ENCODE measurements around the gene HS2ST1.

DNA sequence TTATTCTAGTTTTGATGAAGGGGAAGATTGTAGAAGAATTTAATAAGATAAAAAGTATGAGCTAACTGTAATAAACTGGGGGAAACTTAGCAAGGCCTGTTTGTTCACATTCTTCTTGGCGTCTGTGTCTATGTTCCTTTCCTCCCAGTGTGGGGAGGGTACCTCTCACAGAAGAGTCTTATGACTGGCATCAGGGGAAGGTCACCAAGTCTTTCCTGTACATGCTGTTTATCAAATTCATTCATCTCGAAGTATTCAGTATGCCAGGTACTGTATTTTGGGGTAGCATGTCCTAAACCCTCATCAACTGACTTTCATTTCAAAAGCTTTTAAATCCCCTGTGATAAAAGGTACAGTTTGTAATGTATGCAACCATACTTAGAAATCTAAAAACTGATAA is 78.4 kb downstream of the HS2ST1 start:
- TF ChIP-seq, protein P1, sequence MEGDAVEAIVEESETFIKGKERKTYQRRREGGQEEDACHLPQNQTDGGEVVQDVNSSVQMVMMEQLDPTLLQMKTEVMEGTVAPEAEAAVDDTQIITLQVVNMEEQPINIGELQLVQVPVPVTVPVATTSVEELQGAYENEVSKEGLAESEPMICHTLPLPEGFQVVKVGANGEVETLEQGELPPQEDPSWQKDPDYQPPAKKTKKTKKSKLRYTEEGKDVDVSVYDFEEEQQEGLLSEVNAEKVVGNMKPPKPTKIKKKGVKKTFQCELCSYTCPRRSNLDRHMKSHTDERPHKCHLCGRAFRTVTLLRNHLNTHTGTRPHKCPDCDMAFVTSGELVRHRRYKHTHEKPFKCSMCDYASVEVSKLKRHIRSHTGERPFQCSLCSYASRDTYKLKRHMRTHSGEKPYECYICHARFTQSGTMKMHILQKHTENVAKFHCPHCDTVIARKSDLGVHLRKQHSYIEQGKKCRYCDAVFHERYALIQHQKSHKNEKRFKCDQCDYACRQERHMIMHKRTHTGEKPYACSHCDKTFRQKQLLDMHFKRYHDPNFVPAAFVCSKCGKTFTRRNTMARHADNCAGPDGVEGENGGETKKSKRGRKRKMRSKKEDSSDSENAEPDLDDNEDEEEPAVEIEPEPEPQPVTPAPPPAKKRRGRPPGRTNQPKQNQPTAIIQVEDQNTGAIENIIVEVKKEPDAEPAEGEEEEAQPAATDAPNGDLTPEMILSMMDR (optimal IDR thresholded peaks at IDR 0.05 in 1 of 3, IDR thresholded peaks at IDR 0.05 in 1 of 3, conservative IDR thresholded peaks at IDR 0.05 in 1 of 3; ENCODE audit: extremely low read depth in 1 of 3, insufficient read depth in 2 of 3, low read length in 3 of 3), result no peak
- TF ChIP-seq EZH2 (IDR thresholded peaks at IDR 0.05; ENCODE audit: low read length), result no peak

All from keratinocyte (primary cell).